Measurements from ENCODE around the gene NRXN3. TPM values are rescaled to one million over a fixed set of nuclear protein-coding genes. Genes with fewer than 3 reads are reported as not detected.

Gene NRXN3
- total and polyA plus RNA-seq, 2 of the 13 experiments (the other 11 are each of a cell fraction or from before 2014, with no cell fraction given): 0.03 TPM; not detected in 1

DNA sequence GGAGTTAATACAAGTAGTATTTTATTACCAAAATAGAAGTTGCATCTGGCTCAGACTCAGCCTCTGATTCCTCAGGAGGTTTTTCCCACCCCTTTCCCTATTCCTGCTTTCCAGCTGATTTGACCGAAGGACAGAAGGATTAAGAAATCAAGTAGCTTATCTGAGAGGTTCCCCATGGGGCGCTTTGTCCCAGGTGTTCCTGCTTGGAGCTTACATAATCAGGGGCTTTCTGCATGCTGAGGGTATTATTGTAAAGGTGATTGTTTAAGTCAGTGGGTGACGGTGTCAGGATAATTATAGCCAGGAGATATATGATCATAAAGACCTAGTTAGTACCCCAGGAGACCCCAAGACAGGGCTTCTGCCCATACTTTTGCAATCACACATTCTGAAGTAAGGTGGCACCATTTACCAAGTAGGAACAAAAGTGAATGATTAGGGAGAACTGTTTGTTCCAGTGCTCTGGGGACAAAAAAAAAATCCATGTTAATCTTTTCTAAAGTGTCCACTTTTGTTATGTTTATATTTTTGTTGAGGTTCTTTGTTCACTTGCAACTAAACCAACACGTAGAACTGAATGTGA lies 921.3 kb downstream of the NRXN3 start:
- Histone ChIP-seq H2AFZ (ENCODE audit: low read length) (no peak overlapping the region), H3K4me3 (replicated peaks in 1 of 3; ENCODE audit: insufficient read depth in 1 of 3, low read depth in 2 of 3, low read length in 3 of 3) (no peak overlapping the region), H3K27ac (ENCODE audit: extremely low read length, insufficient read depth, low read length) (no peak overlapping the region), H3K27me3 (ENCODE audit: control insufficient read depth in 1 of 2, insufficient read depth in 2 of 2, low read length in 2 of 2) (no peaks in the 10 kb centered on the region), H3K4me2 (ENCODE audit: low read depth, low read length) (no peak overlapping the region), H4K20me1 (ENCODE audit: insufficient read depth, low read length) (no peaks in the 10 kb centered on the region), H3K4me1 (ENCODE audit: insufficient read depth, low read length) (no peaks in the 10 kb centered on the region), H3K9ac (ENCODE audit: insufficient read depth, low read depth, low read length) (no peak overlapping the region), H3K9me3 (ENCODE audit: low read length) (peaks cover 48% of the 10 kb centered on the region), H3K79me2 (ENCODE audit: insufficient read depth, low read length) (no peaks in the 10 kb centered on the region), H3K36me3 (replicated peaks in 1 of 2; ENCODE audit: control insufficient read depth in 1 of 2, insufficient read depth in 2 of 2, low read length in 2 of 2) (no peaks in the 10 kb centered on the region)
- no TSS peak for BruUV-seq (replicated peaks)
- POLR2A ChIA-PET: no interaction called here
- CTCF ChIA-PET (ENCODE audit: low intra/inter-chr PET ratio, low total read pairs): no interaction called here
- in situ Hi-C loops (cut with HindIII; ENCODE audit: extremely low pct_ligation_motif_present, low pct_unique_long_range_greater_than_20kb): no loop called here
- FAIRE-seq (no peak), ATAC-seq (no peak), DNase-seq (ENCODE audit: low spot score) (no peak)
- intact Hi-C loops (cut with micrococcal nuclease; ENCODE audit: unreplicated experiment): no loop called here
- no peak for TF ChIP-seq MXD4 (CRISPR knock-in tag; IDR thresholded peaks at IDR 0.05)
- no peak for TF ChIP-seq KDM4B (CRISPR knock-in tag; IDR thresholded peaks at IDR 0.05)
- TF ChIP-seq ZSCAN21 (CRISPR knock-in tag; IDR thresholded peaks at IDR 0.05; ENCODE audit: borderline replicate concordance): no peak
- no peak for TF ChIP-seq SAP130 (CRISPR knock-in tag; IDR thresholded peaks at IDR 0.05; ENCODE audit: low read depth)
- TF ChIP-seq ZNF878 (CRISPR knock-in tag; IDR thresholded peaks at IDR 0.05): no peak
- TF ChIP-seq, protein P1, sequence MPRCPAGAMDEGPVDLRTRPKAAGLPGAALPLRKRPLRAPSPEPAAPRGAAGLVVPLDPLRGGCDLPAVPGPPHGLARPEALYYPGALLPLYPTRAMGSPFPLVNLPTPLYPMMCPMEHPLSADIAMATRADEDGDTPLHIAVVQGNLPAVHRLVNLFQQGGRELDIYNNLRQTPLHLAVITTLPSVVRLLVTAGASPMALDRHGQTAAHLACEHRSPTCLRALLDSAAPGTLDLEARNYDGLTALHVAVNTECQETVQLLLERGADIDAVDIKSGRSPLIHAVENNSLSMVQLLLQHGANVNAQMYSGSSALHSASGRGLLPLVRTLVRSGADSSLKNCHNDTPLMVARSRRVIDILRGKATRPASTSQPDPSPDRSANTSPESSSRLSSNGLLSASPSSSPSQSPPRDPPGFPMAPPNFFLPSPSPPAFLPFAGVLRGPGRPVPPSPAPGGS (CRISPR knock-in tag; IDR thresholded peaks at IDR 0.05): no peak
- TF ChIP-seq, protein P2, sequence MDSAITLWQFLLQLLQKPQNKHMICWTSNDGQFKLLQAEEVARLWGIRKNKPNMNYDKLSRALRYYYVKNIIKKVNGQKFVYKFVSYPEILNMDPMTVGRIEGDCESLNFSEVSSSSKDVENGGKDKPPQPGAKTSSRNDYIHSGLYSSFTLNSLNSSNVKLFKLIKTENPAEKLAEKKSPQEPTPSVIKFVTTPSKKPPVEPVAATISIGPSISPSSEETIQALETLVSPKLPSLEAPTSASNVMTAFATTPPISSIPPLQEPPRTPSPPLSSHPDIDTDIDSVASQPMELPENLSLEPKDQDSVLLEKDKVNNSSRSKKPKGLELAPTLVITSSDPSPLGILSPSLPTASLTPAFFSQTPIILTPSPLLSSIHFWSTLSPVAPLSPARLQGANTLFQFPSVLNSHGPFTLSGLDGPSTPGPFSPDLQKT (CRISPR knock-in tag; IDR thresholded peaks at IDR 0.05; ENCODE audit: borderline replicate concordance): no peak
- TF ChIP-seq ZMYM2 (CRISPR knock-in tag; IDR thresholded peaks at IDR 0.05): no peak
- TF ChIP-seq, protein P3, sequence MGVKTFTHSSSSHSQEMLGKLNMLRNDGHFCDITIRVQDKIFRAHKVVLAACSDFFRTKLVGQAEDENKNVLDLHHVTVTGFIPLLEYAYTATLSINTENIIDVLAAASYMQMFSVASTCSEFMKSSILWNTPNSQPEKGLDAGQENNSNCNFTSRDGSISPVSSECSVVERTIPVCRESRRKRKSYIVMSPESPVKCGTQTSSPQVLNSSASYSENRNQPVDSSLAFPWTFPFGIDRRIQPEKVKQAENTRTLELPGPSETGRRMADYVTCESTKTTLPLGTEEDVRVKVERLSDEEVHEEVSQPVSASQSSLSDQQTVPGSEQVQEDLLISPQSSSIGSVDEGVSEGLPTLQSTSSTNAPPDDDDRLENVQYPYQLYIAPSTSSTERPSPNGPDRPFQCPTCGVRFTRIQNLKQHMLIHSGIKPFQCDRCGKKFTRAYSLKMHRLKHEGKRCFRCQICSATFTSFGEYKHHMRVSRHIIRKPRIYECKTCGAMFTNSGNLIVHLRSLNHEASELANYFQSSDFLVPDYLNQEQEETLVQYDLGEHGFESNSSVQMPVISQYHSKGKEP (CRISPR knock-in tag; IDR thresholded peaks at IDR 0.05): no peak
- TF ChIP-seq SALL1 (CRISPR knock-in tag; IDR thresholded peaks at IDR 0.05): no peak
- no peak for TF ChIP-seq MBNL3 (CRISPR knock-in tag; conservative IDR thresholded peaks at IDR 0.05)
- no peak for TF ChIP-seq ZNF75D (CRISPR knock-in tag; IDR thresholded peaks at IDR 0.05; ENCODE audit: borderline replicate concordance)
- TF ChIP-seq, protein P4, sequence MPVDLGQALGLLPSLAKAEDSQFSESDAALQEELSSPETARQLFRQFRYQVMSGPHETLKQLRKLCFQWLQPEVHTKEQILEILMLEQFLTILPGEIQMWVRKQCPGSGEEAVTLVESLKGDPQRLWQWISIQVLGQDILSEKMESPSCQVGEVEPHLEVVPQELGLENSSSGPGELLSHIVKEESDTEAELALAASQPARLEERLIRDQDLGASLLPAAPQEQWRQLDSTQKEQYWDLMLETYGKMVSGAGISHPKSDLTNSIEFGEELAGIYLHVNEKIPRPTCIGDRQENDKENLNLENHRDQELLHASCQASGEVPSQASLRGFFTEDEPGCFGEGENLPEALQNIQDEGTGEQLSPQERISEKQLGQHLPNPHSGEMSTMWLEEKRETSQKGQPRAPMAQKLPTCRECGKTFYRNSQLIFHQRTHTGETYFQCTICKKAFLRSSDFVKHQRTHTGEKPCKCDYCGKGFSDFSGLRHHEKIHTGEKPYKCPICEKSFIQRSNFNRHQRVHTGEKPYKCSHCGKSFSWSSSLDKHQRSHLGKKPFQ (CRISPR knock-in tag; IDR thresholded peaks at IDR 0.05; ENCODE audit: insufficient replicate concordance): no peak
- TF ChIP-seq, protein P5, sequence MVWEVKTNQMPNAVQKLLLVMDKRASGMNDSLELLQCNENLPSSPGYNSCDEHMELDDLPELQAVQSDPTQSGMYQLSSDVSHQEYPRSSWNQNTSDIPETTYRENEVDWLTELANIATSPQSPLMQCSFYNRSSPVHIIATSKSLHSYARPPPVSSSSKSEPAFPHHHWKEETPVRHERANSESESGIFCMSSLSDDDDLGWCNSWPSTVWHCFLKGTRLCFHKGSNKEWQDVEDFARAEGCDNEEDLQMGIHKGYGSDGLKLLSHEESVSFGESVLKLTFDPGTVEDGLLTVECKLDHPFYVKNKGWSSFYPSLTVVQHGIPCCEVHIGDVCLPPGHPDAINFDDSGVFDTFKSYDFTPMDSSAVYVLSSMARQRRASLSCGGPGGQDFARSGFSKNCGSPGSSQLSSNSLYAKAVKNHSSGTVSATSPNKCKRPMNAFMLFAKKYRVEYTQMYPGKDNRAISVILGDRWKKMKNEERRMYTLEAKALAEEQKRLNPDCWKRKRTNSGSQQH (CRISPR knock-in tag; IDR thresholded peaks at IDR 0.05; ENCODE audit: low read depth): no peak
- no peak for TF ChIP-seq CC2D1A (CRISPR knock-in tag; IDR thresholded peaks at IDR 0.05)
- TF ChIP-seq ASH2L (IDR thresholded peaks at IDR 0.05; ENCODE audit: insufficient read length, low read depth, low read length): no peak
- 1% methylated on average over 4 of the region's 4 CpGs for WGBS (ENCODE audit: low lambda C conversion rate)

Data from HepG2 (cell line).